K562 (cell line): ENCODE results near the gene PATL2.

Experiments
- CTCF ChIP-seq, 3 experiments: IDR thresholded peaks in 2 of 3; conservative IDR thresholded peaks in 1 of 3; 2 replicates each; pipeline ENCODE4 v1.5.1; 2011 to 2012; ENCODE audit warnings: low read length in 3 of 3, mild to moderate bottlenecking in 3 of 3, control low read depth in 2 of 3, improper control_type of control experiment in 1 of 3, inconsistent platforms in 1 of 3, low read depth in 1 of 3, mixed read lengths in 1 of 3, moderate library complexity in 1 of 3; ENCODE audit not compliant: insufficient read depth in 2 of 3
- HIVEP1 ChIP-seq: fragments of 250-450 bp; sonication (Bioruptor Pico); IDR thresholded peaks from 2 replicates; pipeline ENCODE4 v1.4.0; 2020; ENCODE audit warnings: mild to moderate bottlenecking
- NFE2L1 ChIP-seq: fragments of 450-650 bp; IDR thresholded peaks from 2 replicates; pipeline ENCODE4 v1.6.1; 2016; ENCODE audit warnings: missing genetic modification characterization, low read depth, mild to moderate bottlenecking, missing compliant biosample characterization, moderate library complexity, borderline replicate concordance
- NRF1 ChIP-seq, 2 experiments: fragments of 450-650 bp; IDR thresholded peaks in 1 of 2; conservative IDR thresholded peaks in 1 of 2; 2 replicates each; pipeline ENCODE4 v1.6.1; 2014; ENCODE audit warnings: mild to moderate bottlenecking in 2 of 2
- PBX2 ChIP-seq, 2 experiments: IDR thresholded peaks in 1 of 2; conservative IDR thresholded peaks in 1 of 2; 2 replicates each; pipeline ENCODE4 v1.6.1; 2016; ENCODE audit warnings: low read depth in 2 of 2, mild to moderate bottlenecking in 1 of 2, missing compliant biosample characterization in 1 of 2, missing genetic modification characterization in 1 of 2, moderate library complexity in 1 of 2
- POLR2A ChIP-seq: fragments of 450-650 bp; conservative IDR thresholded peaks from 2 replicates; pipeline ENCODE4 v1.6.1; 2016
- SIN3A ChIP-seq, 2 experiments: fragments of 150-350 bp in 1 of 2; IDR thresholded peaks; 2 replicates each; pipeline ENCODE4 v1.6.1; 2011 to 2016; ENCODE audit warnings: borderline replicate concordance in 2 of 2, low read depth in 2 of 2, low read length in 2 of 2, mild to moderate bottlenecking in 2 of 2, moderate library complexity in 2 of 2; ENCODE audit not compliant: control insufficient read depth in 1 of 2
- U2AF2 ChIP-seq: fragments of 200-400 bp; formaldehyde crosslinking; optimal IDR thresholded peaks from 2 replicates; pipeline ENCODE3; 2017; ENCODE audit warnings: low read depth, mild to moderate bottlenecking, low read length

GRCh38 chr15:44711096-44711742, at the start of gene PATL2, which contains the start of gene B2M:
- TF ChIP-seq NRF1 (conservative IDR thresholded peaks at IDR 0.05 in 1 of 2, IDR thresholded peaks at IDR 0.05 in 1 of 2): peak; percentile 26 to 42; a peak in 3 of 4 replicates
- TF ChIP-seq POLR2A: peak; percentile 99
- TF ChIP-seq CTCF (IDR thresholded peaks at IDR 0.05 in 2 of 3, conservative IDR thresholded peaks at IDR 0.05 in 1 of 3; ENCODE audit: insufficient read depth in 2 of 3, low read depth in 1 of 3, low read length in 3 of 3): peak in 2 of 3 experiments; percentile 25 to 37; a peak in 3 of 6 replicates
- no peak for TF ChIP-seq U2AF2
- TF ChIP-seq SIN3A (IDR thresholded peaks at IDR 0.05; ENCODE audit: borderline replicate concordance in 2 of 2, control insufficient read depth in 1 of 2, low read depth in 2 of 2, low read length in 2 of 2): peak in 1 of 2 experiments; percentile 82; a peak in 1 of 4 replicates
- 0 out of 2 replicates have a peak, but pooled peaks have one; percentile 45 for TF ChIP-seq HIVEP1 (CRISPR knock-in tag)
- TF ChIP-seq NFE2L1 (tag): no peak
- TF ChIP-seq PBX2 (CRISPR knock-in tag; IDR thresholded peaks at IDR 0.05; ENCODE audit: low read depth): no peak
- no peak for TF ChIP-seq PBX2 (tag; conservative IDR thresholded peaks at IDR 0.05; ENCODE audit: low read depth)
